Measurements from ENCODE around the gene CXXC1. TPM values are rescaled to one million over a fixed set of nuclear protein-coding genes. Genes with fewer than 3 reads are reported as not detected.
"Not testable (repeated sequence)": the region's sequence is repeated elsewhere in the genome, so short reads cannot be mapped to it uniquely, and the experiment has no call there.

CXXC1 gene
- total RNA-seq, 1 donor: 30.2 TPM

DNA sequence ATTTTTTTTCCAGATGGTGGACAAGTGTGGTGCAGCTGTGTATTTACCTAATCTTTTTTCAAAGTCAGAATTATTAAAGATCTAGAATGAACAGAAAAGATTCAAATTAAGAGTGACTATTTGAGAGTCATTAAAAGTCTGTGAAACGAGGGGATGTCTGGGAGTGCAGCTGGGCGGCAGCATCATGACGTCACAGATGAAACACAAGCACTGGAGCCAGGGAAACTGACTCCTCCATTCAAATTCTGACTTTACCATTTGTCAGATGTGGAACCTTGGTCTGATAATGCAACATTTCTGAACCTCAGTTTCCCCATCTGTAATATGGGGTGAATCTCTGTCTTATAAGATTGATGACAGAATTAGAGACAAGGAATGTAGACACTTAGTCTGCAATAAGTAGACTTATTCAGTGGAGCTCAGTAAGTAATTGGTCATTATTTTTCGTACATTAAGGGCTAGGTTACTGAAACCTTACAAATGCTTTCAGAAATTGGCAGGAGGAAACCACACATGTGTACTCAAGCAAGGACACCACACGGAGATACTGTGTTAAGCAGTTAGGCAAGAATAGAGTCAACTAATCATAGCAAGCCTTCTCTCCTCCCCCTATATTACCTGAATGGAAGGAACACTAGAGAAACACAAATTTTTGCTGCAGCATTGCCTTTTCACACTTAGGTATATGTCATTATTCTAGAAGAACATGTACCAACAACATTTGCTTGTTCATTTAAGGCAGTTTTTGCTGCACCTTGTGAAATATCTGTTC lies 27.8 kb upstream of the CXXC1 start:
- DNase-seq (ENCODE audit: low read depth): no peak
- H3K4me3 ChIP-seq (ENCODE audit: low read depth, low read length): no peak overlapping the region
- TF ChIP-seq, protein P1, sequence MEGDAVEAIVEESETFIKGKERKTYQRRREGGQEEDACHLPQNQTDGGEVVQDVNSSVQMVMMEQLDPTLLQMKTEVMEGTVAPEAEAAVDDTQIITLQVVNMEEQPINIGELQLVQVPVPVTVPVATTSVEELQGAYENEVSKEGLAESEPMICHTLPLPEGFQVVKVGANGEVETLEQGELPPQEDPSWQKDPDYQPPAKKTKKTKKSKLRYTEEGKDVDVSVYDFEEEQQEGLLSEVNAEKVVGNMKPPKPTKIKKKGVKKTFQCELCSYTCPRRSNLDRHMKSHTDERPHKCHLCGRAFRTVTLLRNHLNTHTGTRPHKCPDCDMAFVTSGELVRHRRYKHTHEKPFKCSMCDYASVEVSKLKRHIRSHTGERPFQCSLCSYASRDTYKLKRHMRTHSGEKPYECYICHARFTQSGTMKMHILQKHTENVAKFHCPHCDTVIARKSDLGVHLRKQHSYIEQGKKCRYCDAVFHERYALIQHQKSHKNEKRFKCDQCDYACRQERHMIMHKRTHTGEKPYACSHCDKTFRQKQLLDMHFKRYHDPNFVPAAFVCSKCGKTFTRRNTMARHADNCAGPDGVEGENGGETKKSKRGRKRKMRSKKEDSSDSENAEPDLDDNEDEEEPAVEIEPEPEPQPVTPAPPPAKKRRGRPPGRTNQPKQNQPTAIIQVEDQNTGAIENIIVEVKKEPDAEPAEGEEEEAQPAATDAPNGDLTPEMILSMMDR (IDR thresholded peaks at IDR 0.05; ENCODE audit: insufficient read depth, low read depth, low read length): no peak

DNA sequence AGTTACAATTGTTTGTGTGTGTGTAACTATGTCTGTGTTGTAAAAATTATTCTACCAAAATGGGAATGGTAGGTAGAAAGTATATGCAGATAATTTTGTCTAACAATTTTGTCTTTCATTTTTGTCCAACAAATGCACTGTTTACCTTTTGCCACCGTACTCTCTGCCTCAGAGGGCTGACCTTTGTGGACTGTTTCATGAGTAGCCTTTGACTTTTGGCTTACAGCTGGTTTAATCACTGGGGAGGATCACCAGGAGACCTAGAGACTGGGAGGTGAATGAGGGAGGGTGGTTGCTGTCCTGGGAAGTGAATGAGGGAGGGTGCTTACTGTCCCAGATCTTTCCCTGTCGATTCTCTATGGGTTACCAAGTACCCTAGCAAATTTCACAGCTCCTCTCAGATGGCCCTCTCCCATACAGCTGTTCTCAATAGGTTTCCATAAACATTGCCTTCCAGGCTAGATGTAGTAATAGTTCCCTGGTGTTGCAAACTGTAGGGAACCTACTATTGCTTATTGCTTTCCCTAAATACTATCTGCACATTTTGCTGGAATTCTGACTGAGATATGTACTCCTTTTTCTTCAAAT lies 26.5 kb upstream of the CXXC1 start:
- DNase-seq (ENCODE audit: low read depth): no peak
- no peak overlapping the region for H3K4me3 ChIP-seq (ENCODE audit: low read depth, low read length)
- TF ChIP-seq, protein P1 (IDR thresholded peaks at IDR 0.05; ENCODE audit: insufficient read depth, low read depth, low read length): no peak

DNA sequence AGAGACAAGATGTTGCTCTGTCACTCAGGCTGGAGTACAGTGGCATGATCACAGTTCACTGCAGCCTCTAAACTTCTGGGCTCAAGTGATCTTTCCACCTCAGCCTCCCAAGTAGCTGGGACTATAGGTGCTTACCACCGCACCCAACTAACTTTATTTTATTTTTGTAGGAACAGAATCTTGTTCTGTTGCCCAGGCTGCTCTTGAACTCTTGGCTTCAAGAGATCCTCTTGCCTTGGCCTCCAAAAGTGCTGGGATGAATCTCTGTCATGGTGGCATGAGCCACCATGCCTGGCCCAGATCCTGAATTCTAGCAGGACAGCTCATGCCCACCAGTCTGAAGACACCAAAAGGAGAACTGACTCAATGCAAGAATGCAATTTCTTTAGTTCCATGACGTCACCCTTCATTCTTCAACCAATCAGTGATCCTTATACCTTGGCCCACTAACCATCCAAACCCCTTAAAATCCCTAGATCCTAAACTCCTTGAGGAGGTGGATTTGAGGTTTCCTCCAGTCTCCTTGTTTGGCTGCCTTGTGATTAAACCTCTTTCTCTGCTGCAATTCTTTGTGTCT lies 25.6 kb upstream of the CXXC1 start:
- TF ChIP-seq, protein P1 (IDR thresholded peaks at IDR 0.05; ENCODE audit: insufficient read depth, low read depth, low read length): no peak
- DNase-seq (ENCODE audit: low read depth): no peak
- H3K4me3 ChIP-seq (ENCODE audit: low read depth, low read length): no peak overlapping the region

DNA sequence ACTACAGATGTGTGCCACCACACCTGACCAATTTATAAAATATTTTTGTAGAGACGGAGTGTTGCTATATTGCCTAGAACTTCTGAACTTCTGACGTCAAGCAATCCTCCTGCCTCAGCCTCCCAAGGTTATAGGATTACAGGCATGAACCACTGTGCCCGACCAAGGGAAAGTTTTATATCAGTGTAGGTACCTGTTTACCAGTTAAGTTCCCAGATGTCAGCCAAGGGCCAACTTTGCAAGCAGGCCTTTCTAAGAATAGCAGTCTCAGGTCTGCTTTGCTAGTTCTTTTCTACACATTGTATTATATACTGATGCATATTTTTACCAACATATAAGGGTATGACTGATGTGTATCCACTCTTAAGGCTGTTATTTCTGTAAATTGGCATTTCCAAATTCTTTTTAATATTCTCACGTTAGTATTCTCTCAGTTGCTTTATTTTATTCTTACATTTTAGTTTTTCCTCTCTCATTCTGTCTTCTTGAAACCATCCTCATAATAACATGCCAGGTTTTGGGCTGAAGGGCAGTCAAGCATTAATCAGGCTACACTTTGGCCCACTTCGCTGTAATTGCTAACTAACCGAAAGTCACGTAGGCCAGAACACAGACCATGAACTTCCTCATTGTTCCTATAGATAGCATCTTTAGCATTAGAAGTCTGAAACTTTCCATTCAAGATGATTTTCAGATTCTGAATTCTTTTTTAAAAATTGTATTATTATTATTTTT lies 25.0 kb upstream of the CXXC1 start:
- TF ChIP-seq, protein P1 (IDR thresholded peaks at IDR 0.05; ENCODE audit: insufficient read depth, low read depth, low read length): no peak
- H3K4me3 ChIP-seq (ENCODE audit: low read depth, low read length): no peak overlapping the region
- no peak for DNase-seq (ENCODE audit: low read depth)

DNA sequence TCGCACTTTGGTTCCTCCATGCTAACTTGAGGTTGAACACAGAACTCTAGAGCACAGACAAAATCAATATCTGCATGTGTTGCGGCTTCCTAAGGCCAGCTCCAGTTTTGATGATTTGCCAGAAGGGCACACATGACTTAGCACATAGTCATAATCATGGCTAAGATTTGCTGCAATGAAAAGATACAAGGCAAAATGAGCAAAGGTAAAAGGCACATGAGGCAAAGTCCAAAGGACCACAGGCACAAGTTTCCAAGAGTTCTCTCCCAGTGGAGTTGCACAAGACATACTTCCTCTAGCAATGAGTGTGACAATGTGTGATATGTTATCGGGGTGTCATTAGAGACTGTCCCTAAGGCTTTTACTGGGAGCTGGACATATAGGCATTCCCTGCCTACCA lies 24.2 kb upstream of the CXXC1 start:
- no peak for DNase-seq (ENCODE audit: low read depth)
- TF ChIP-seq, protein P1 (IDR thresholded peaks at IDR 0.05; ENCODE audit: insufficient read depth, low read depth, low read length): no peak

DNA sequence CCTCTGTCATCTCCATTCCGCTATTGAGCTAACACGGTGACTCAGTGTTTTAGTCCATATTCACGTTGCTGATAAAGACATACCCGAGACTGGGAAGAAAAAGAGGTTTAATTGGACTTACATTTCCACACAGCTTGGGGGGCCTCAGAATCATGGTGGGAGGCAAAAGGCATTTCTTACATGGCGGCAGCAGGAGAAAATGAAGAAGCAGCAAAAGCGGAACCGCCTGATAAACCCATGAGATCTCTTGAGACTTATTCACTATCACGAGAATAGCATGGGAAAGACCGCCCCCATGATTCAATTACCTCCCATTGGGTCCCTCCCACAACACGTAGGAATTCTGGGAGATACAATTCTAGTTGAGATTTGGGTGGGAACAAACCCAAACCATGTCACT lies 22.6 kb upstream of the CXXC1 start:
- DNase-seq (ENCODE audit: low read depth): no peak
- TF ChIP-seq, protein P1 (IDR thresholded peaks at IDR 0.05; ENCODE audit: insufficient read depth, low read depth, low read length): no peak
- H3K4me3 ChIP-seq (ENCODE audit: low read depth, low read length): no peak overlapping the region

More for the DNA sequence above, 24.2 kb upstream of the CXXC1 start:
- no peak overlapping the region for H3K4me3 ChIP-seq (ENCODE audit: low read depth, low read length)

DNA sequence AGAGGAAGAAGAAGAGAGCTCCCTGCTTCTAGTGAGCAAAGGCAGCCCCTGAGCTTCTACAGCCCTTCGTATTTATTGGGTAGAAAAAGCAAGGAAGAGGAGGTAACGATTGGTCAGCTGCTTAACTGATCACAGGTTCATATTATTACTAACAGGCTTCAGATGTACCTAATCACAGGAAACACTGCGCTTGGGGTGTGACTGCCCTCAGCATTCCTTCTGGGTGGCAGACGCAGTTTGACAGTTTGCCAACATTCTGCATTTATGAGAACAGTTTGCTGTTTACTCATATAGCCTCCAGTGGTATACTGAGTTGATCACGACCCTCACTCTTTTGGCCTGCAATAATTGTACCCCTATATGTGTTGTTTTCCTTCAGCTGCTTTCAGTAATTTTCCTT lies 21.4 kb upstream of the CXXC1 start:
- not testable (repeated sequence) for DNase-seq (ENCODE audit: low read depth); H3K4me3 ChIP-seq (ENCODE audit: low read depth, low read length)

All from fibroblast of villous mesenchyme (primary cell).